ENCODE results near the gene TAX1BP3. TPM values are rescaled to one million over a fixed set of nuclear protein-coding genes. Genes with fewer than 3 reads are reported as not detected.
A peak's percentile ranks its signal among the peaks of the same experiment; 100 is the strongest.

The TAX1BP3 gene
- total RNA-seq, 1 donor from 2014 or later: 242 TPM

DNA sequence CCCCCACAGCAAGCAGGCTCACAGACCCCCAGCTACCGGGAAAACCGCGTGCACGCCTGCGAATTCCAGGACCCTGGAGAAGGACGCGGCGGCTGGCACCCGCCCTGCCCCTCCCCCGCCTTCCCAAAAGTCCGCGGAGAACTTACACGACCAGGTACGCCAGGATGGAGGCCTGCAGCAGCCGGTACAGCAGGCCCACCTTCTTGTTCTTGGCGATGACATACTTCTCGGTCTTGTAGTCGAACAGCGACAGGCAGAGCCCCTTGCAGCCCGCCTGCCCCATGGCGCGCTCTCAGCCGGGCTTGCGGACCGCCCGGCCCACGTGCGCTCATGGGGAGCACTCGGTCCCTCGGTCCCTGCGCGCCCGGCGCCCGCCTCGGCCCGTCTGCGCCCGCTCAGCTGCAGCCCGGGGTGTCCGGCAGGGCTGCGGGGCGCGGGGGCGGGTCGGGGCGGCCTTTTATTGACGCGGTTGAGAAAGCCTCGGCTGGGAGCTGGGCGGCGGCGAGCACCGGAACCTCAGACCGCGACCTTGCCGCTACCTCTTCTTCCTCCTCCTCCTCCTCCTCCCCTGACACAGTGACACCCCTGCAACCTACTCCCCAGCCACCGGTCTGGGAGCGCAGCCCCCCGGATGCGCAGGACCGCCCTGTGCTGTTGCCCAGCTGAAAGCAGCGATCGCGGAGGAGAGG is 27.5 kb upstream of the TAX1BP3 start, which contains the start of gene P2RX5:
Gene P2RX5 (minus strand): TSS at position 433 of the 689 bp plus-strand sequence. CDS start 150 bp downstream, at position 283.
- TF ChIP-seq, protein P1, sequence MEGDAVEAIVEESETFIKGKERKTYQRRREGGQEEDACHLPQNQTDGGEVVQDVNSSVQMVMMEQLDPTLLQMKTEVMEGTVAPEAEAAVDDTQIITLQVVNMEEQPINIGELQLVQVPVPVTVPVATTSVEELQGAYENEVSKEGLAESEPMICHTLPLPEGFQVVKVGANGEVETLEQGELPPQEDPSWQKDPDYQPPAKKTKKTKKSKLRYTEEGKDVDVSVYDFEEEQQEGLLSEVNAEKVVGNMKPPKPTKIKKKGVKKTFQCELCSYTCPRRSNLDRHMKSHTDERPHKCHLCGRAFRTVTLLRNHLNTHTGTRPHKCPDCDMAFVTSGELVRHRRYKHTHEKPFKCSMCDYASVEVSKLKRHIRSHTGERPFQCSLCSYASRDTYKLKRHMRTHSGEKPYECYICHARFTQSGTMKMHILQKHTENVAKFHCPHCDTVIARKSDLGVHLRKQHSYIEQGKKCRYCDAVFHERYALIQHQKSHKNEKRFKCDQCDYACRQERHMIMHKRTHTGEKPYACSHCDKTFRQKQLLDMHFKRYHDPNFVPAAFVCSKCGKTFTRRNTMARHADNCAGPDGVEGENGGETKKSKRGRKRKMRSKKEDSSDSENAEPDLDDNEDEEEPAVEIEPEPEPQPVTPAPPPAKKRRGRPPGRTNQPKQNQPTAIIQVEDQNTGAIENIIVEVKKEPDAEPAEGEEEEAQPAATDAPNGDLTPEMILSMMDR (IDR thresholded peaks at IDR 0.05): no peak
- peaks cover 8% of the 10 kb centered on the region for H3K27me3 Mint-ChIP-seq (ENCODE audit: low read depth)
- H3K27ac Mint-ChIP-seq (ENCODE audit: unreplicated experiment): no peak within 1 kb of the TSS
- H3K36me3 Mint-ChIP-seq (ENCODE audit: low read depth): no peaks in the 10 kb centered on the region
- H3K4me1 Mint-ChIP-seq (ENCODE audit: low read depth): peaks cover 4% of the 10 kb centered on the region
- peak within 1 kb of the TSS; percentile 83 for H3K4me3 Mint-ChIP-seq (ENCODE audit: unreplicated experiment)
- no peak for DNase-seq (ENCODE audit: low spot score)
- H3K9me3 Mint-ChIP-seq (ENCODE audit: low read depth): peaks cover 10% of the 10 kb centered on the region

DNA sequence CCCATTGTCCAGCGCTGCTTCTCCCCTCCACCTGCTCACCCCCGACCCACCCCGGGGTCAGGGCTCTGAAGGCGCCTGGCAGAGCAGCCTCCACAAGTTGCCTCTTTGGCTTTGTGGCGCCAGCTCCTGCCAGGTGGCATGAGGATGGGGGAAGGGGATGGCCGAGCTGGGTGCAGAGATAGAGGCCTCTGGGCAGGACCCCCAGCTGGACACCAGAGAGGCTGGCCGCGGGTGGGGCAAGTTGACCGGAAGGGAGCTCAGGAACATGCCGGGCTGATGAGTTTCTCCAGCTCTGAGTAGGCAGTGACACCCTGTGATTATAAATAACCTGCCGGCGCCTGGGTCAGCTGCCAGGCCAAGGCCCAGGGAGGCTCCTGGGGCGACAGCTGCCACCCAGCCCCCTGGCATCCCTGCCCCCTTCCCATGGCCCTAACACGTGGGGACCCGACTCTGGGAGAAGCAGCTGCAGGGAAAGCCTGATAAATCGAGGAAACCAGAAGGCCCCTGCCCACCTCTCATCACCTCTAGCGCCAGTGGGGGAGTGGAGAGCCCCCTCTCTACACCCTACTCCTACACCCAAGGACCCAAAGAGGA is 26.8 kb upstream of the TAX1BP3 start:
- Mint-ChIP-seq H3K27me3 (ENCODE audit: low read depth) (peaks cover 8% of the 10 kb centered on the region), H3K4me1 (ENCODE audit: low read depth) (peaks cover 4% of the 10 kb centered on the region), H3K36me3 (ENCODE audit: low read depth) (no peaks in the 10 kb centered on the region), H3K4me3 (ENCODE audit: unreplicated experiment) (peak overlapping the region; percentile 65), H3K9me3 (ENCODE audit: low read depth) (peaks cover 10% of the 10 kb centered on the region), H3K27ac (ENCODE audit: unreplicated experiment) (no peak overlapping the region)
- no peak for DNase-seq (ENCODE audit: low spot score)
- TF ChIP-seq, protein P1 (IDR thresholded peaks at IDR 0.05): no peak

DNA sequence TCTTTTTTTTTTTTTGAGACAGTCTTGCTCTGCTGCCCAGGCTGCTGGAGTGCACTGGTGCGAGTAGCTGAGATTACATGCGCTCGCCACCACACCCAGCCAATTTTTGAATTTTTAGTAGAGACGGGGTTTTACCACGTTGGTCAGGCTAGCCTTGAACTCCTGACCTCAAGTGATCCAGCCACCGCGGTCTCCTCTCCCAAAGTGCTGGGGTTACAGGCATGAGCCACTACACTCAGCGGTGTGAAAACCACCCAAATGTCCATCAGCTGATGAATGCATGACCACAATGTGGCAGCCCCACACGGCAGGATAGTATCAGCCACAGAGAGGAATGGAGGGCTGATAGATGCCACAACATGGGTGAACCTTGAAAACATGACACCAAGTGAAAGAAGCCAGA is 25.5 kb upstream of the TAX1BP3 start:
- no peak overlapping the region for H3K4me3 Mint-ChIP-seq (ENCODE audit: unreplicated experiment)
- peaks cover 8% of the 10 kb centered on the region for H3K27me3 Mint-ChIP-seq (ENCODE audit: low read depth)
- no peak overlapping the region for H3K27ac Mint-ChIP-seq (ENCODE audit: unreplicated experiment)
- no peaks in the 10 kb centered on the region for H3K36me3 Mint-ChIP-seq (ENCODE audit: low read depth)
- peaks cover 4% of the 10 kb centered on the region for H3K4me1 Mint-ChIP-seq (ENCODE audit: low read depth)
- TF ChIP-seq, protein P1 (IDR thresholded peaks at IDR 0.05): no peak
- H3K9me3 Mint-ChIP-seq (ENCODE audit: low read depth): peaks cover 10% of the 10 kb centered on the region
- DNase-seq (ENCODE audit: low spot score): no peak

DNA sequence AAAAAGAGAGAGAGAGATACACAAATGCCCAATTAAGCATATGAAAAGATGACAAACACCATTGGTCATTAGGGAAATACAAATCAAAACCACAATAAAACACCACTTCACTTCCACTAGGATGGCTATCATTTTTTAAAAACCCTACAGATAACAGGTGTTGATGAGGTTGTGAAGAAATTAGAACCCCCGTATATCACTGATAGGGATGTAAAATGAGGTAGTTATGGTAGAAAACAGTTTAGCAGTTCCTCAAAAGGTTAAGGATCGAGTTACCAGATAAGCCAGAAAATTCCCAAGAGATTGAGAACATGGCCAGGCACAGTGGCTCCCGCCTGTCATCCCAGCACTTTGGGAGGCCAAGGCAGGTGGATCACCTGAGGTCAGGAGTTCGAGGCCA is 24.8 kb upstream of the TAX1BP3 start:
- H3K27ac Mint-ChIP-seq (ENCODE audit: unreplicated experiment): no peak overlapping the region
- TF ChIP-seq, protein P1 (IDR thresholded peaks at IDR 0.05): no peak
- H3K4me3 Mint-ChIP-seq (ENCODE audit: unreplicated experiment): no peak overlapping the region
- H3K9me3 Mint-ChIP-seq (ENCODE audit: low read depth): peaks cover 6% of the 10 kb centered on the region
- peaks cover 8% of the 10 kb centered on the region for H3K27me3 Mint-ChIP-seq (ENCODE audit: low read depth)
- H3K36me3 Mint-ChIP-seq (ENCODE audit: low read depth): no peaks in the 10 kb centered on the region
- DNase-seq (ENCODE audit: low spot score): no peak
- H3K4me1 Mint-ChIP-seq (ENCODE audit: low read depth): peaks cover 4% of the 10 kb centered on the region

DNA sequence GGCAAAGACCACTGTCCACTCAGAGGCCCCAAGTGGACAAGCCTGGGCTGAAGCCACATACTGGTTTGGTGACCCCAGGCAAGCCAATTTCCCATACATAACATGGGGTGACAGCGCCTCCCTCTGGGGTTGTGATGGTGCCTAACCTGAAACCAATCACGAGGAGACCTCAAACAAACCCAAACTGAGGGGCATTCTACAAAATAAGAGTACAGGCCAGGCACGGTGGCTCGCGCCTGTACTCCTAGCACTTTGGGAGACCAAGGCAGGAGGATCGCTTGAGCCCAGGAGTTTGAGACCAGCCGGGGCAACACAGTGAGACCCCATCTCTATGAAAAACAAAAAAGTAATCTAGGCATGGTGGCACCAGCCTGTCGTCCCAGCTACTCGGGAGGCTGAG is 24.0 kb upstream of the TAX1BP3 start:
- Mint-ChIP-seq H3K36me3 (ENCODE audit: low read depth) (no peaks in the 10 kb centered on the region), H3K4me1 (ENCODE audit: low read depth) (peaks cover 4% of the 10 kb centered on the region), H3K27me3 (ENCODE audit: low read depth) (peaks cover 4% of the 10 kb centered on the region), H3K27ac (ENCODE audit: unreplicated experiment) (no peak overlapping the region), H3K9me3 (ENCODE audit: low read depth) (no peaks in the 10 kb centered on the region), H3K4me3 (ENCODE audit: unreplicated experiment) (no peak overlapping the region)
- DNase-seq (ENCODE audit: low spot score): no peak
- TF ChIP-seq, protein P1 (IDR thresholded peaks at IDR 0.05): peak; percentile 27

All from chondrocyte (in vitro differentiated cells).